ENCODE measurements around the gene KLF12.

Gene KLF12

DNA sequence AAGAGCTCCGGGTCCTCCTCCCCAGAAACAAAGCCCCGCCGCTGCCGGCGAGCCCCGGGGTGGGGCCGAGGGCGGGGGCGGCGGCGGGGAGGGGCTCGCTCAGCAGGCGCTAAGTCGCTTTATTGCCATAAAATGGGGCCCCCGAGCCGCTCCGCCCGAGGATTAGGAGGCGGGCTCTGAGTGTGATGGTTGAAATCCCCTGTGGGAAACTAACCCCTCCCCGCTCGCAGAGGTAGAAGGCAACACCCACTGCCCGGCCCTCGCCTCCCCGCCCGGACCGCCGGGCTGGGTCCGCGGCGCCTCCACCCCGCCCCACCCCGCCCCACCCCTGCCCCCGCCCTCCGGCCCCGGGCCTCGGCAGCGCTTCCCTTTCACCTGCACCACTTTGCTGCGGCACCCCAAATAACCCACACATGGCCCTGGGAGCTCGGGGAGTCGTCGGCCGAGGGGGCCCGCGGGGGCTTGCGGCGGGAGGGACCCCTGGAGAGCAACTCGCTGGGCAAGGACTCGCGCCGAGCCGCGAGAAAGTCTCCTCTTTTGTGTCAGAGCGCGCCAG lies at the start of gene KLF12:
TSS of gene KLF12 (minus strand) at position 184 of the 556 bp plus-strand sequence.
- DNase-seq = peak; percentile 90

DNA sequence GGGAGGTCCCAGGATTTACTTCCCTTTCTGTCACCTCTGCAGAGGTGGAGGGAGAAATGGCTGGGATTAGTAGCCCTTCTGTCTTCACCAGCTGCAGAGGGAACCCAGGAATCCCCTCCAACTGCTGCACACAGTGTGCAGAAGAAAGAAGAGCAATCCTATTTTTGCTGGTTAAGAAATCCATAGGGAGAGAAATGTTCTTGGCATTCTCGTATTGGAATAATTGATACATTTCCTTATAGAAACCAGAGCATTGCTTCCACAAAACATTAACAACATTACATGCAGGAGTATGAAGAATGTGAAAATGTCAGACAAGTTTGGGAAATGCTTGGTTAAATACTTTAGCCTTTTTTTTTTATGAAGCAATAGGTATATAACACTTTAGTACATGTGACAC lies 48.3 kb upstream of the KLF12 start:
- DNase-seq = no peak

DNA sequence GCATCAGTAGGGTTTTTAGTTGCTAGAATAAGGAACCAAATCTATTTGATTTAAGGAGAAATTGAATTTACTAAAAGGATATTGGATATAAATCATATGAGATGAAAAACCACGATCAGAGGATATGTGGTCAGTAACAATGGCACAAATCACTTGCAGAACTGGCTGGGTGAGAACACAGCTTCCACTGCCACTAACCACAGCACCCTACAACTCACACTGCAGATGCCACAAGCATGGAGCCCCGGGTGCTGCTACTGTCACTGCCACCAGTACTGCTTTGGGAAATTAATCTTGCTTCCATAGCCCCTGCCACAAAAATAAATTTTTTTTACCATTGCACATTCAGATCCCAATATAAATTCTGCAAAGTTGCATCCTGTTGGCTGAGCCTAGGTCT lies 40.6 kb upstream of the KLF12 start:
- DNase-seq = no peak

DNA sequence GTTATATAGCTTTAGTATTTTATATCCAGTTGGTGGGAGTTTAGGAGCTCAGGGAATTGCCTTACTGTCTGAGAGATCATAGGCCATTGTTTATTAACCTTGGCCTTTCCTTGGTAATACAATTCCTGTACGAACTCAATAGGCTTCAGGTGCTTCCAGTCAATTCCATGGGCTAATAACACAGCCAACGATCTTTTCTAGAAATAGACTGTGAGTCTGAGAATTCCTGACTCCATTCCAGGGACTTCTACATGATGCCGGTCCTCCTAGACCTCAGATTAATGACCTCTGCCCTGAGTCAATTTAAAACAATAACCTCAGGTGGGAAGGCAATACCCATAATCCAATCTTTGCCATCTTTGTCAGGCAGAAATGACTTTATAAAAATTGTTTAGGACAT lies 39.6 kb upstream of the KLF12 start:
- no peak for DNase-seq

DNA sequence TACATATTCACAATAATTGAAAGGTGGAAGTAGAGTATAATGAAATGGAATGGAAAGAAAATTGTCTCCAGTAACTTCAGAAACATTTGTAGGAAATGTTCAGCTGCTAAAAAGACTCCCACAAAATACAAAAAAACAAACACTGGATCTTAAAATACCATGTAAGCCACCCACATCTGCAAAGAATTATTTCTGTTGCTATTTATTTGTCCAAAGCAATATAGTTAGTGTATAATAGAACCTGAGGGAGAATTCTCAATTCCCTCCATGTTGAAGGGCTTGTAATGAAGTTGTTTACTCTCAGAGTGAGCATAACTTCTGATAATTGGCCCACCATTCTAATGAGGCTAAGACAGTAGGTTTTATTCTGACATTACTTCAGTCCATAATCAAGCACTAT lies 37.4 kb upstream of the KLF12 start:
- DNase-seq = no peak

DNA sequence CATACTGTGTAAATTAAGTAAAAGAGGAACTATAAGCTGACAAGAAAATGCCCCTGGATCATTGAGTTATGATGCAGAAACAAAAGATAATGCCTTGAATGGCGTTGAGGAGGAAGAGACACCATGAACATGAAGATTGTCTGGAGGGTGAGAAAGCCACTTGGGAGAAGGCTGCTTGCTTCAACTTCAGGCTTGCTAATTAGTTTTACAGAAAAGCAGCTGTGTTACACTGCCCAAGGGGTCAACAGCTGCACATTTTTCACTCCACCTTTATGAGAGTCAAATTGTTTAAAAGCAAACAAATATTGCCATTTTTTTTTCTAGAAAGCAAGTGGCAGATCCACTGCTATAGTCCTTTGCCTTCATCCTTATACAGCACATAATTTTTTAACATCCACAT lies 35.5 kb upstream of the KLF12 start:
- no peak for DNase-seq

DNA sequence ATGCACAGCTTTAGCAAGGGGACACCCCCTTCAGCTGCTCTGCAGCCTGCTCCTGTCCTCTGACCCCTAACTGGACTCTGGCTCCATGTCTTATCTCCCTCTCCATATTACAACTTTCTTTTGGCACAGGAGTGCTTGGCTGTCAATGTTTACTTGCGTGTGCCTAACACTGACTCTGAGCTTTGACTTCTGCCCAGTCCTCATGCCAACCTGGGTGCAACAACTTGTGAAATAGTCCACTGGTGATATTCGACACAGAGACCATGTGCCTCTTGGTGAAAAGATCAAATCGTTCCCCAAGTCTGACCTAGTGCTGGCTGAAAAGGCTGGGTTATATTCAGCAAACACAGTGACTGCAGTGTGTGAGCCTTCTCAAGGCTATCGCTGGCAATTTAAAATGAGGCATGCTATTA lies 34.1 kb upstream of the KLF12 start:
- no peak for DNase-seq

DNA sequence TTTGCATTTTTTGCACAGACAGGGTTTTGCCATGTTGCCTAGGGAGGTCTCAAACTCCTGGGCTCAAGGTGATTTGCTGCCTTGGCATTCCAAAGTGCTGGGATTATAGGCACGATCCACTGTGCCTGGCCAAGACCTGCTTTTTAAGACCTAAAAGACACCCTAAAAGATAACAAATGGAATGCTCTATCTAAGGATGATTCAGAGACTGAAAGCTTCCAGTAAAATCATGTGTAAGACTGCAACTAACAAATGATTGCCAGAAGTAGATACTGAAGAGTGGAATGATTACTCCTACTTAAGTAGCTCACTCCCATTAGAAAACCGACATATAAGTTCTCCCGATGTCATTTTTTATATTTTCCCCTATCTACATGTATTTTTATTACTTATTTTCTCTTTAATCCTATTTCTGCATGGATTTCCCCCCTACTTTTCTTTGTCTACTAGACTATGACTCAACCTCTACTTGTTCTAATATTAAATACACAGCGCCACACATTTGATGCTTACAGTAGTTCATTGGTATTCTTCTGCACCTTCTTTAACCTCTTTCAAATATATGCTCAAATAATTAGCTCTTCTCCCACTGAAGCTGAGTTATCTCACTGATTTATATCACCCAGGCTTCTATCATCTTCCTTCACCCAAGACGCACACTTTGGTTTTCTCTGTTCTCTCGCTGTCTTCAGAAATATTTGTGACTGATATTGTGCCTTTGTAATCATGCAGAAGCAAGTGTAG lies 32.2 kb upstream of the KLF12 start:
- no peak for DNase-seq

DNA sequence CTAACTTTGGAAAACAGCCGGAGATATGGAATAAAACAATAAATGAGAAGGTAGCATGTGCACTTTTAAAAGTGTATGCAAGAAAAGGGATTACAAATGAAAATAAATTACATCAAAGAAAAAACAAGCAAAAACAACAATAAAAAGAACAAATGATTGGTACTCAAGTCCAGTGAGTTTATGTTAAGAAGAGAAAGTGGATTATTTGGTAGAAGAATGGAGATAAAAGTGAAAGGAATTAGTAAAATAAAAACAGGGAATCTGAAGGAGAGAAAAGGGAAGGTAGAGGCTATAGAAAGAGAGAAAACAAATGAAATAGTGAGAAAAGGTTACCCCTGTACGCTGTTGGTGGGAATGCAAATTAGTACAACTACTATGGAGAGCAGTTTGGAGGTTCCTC lies 28.6 kb upstream of the KLF12 start:
- DNase-seq = no peak

DNA sequence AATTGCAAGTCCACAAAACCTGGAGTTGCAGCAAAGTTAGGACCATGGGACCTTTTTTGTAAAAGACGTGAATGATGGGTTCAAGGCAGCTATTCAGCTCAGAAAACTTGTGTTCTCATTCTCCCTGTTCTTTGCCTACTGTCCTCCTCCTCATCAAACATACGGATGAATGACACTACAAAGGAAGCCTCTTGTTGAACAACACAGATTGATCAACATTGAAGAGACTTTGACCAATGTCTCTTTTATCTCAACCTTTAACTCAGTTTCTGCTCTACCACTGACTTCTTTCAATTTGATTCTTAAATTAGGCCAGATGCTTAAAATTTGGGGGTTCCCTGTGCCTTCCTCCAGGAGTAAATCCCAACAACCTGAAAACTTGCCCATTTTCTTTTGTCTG lies 27.9 kb upstream of the KLF12 start:
- no peak for DNase-seq

DNA sequence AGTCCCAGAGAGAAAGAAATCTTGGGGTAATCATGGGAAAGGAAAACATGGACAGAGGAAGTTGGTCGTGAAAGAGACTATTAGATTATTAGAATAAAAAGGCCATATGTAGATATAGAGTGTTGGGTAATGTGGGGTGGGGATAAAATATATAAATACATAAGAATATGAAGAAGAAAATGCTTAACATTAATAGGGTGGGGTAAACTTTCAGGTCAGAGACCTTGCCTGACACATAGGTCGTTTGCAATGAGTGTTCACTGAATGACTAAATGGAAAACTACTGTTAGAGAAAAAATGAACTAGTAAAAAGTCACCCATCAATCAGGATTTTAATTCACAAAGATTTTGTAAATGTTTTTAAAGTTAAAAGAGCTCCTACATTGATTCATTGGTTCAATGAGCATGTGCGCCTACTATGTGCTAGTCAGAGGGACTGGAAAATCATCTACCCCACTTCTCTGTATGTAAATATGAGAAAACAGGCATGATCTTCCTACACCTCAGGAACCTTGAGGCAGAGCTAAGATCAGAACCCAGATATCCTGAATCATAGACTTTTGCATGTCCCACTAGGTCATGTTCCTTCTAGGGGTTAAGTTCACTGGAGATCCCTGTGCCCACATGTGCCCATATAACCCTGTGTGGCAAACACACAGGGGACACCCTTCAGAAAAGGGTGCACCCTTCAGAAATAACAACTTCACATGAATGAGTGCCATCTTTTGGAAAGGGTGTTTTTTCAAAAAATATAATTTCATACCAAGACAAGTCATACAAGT lies 24.6 kb upstream of the KLF12 start:
- no peak for DNase-seq

DNA sequence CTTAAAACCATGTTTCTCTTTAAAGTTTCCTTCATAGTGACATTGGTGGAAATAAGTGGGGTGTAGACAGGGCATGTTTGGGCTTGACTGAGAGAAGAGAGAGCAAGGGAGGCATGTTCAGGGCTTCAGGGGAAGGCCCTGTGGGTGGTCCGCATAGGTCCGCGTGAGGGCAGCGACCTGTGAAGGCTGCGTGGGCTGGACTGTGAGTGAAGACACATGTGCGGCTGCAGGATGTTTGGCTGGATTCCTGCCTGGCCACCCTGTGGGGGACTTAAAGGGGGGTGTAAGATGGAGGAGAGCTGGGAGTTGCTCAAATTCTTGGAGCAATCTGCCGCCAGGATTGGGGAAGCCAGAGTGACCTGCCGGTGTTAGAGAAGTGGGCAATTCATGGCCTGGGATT lies 23.8 kb upstream of the KLF12 start:
- DNase-seq = no peak

DNA sequence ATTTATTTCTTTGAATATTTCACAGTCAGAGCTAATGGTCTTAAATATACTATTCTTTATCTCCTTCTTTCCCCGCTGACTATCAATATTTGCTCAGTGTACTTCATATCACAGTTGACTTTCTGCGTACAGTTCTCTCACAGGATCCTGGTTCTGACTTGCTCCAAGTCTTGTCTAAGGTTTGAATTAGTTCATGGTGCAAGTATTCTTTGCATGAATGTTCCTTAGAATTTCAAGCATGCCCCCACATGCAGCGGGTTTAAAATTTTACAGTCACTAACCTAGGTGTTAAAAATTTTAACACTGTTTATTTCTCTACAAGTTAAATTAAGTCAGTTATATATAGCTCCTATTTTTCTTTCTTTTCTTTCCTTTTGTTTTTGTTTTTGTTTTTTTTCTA lies 20.8 kb upstream of the KLF12 start:
- no peak for DNase-seq

DNA sequence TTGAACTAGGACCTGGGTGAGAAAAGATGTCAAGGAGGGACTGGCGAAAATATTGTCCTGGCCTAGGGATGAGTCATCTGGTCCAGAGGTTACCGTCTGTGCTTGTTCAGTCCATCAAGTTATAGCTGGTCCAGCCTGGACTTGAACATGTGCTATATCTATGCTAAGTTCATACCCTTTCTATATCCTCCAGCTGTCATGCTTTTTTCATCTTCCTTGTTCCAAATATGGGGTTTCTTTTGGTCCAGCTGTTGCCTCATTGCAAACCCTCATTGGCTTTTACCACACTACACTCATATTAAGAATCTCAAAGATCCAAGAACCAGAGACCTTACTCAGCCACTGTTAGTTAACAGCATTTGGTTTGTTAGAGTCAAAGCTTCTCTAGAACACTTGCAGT lies 19.1 kb upstream of the KLF12 start:
- no peak for DNase-seq

DNA sequence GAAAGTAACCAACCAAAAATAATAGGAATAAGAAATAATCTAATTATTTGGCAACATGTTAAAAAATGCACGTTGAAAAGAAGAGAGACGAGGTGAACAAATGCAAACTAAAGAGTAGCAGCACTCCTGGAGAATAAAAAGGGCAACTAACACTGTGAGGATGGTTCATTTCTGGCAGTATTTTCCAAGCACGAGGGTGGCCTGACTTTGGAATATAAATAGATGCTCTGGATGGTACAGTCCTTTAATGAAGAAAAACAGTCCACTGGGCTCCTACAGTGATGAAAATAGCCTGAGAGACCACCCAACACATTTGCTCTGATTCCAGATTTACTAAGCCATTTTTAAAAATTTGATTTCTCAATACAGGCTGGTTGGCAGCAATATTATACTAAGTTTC lies 17.7 kb upstream of the KLF12 start:
- no peak for DNase-seq

DNA sequence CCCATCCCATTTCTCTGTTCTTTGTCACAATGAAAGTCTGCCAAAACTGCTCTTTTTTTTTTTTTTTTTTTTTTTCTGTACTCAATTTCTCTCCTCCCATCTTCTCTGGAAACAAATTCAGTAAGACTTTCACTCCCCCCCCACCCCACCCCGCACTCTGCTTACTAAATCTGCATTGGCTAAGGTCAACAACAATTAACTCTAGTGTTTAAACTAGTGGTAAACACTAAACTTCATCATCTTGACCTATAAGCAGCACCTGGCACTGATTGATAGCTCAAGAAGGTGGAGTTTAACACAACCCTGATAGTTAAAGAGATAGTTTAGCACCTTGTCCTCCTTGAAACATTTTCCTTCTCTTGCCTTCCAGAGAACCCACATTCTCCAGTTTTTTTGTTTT lies 14.1 kb upstream of the KLF12 start:
- no peak for DNase-seq

DNA sequence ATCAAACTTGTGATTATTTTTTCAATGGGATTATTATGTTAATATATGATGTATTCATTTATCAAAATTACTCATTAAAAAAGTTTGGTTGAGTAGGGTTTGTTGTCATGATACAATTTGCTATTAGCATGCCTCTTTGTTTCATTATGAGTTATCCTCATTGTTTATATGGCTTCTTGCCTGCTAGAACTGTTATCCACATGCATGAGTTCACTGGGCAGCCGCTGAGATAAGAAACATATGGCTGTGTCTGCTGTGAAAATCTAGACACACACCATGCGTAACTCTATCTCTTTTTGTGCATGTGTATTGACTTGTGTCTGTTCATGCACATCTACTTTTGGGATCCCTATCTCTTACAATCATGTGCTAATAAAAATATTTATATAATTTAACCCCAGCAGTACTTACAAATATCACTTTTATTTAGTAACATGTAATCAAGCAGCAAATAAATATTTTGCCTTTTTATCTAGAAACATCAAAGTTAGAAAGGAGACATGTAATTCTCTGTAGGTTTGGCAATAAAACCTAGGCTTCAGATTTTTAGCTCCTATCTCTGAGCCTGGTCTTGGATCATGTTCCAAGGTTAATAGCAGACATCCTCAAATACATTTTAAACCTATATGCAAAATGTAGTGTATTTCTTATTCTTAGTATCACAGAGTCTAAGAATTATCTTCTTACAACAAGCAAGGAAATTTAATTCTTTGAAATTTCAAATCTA lies 11.2 kb upstream of the KLF12 start:
- DNase-seq = no peak

DNA sequence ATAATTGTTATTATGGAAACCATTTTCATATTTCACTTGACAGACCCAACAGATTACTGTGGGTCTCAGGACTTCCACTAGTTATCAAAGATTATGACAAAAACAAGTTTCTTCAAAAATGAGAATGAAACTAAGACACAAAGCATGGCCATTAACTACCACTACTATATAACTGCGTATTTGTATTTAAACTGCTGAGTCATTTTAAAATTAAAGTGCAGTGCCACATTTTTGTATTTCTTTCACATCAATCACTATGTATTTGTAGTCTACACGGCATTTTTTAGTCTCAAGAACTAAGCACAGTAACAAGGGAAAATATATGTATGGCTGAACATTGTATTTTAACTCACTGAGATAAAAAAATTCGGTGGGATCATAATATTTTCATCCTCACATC lies 10.1 kb upstream of the KLF12 start:
- no peak for DNase-seq

DNA sequence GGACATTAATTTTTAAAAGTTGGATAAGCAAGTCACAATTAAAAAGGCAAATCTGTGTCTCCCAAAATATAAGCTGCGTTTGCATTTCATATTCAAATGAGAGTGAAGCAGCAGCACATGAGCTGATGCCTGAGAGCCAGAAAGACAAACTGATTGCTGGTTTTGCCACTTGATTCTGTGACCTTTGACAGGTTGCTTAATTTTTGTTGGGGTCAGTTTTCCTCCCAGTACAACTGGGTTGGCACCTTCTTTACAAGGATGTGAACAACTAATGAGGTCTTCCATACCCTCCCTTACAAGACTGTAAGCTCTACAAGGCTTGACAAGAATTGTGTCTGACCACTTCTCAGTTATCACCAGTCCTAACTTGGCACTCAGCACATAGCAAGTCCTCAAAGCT lies 8.1 kb upstream of the KLF12 start:
- DNase-seq = no peak

DNA sequence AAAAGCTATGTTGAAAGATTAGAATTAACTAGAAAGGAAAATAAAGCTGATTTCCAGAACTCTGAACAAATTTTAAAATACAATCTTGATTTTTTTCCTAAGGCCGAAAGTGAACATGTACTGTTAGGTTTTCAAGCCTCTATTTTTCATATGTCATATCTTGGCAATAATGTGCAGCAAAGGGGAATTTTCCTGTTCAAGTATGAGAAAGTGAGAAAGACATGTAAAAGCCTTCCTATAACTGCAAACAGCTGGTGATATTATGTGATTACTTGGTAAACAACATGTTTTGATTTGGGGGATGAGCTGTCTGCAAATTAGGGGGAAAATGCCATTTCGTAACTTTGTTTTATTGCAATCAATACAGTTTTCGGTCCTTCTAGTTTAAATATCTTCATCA lies 4.0 kb upstream of the KLF12 start:
- DNase-seq = no peak

DNA sequence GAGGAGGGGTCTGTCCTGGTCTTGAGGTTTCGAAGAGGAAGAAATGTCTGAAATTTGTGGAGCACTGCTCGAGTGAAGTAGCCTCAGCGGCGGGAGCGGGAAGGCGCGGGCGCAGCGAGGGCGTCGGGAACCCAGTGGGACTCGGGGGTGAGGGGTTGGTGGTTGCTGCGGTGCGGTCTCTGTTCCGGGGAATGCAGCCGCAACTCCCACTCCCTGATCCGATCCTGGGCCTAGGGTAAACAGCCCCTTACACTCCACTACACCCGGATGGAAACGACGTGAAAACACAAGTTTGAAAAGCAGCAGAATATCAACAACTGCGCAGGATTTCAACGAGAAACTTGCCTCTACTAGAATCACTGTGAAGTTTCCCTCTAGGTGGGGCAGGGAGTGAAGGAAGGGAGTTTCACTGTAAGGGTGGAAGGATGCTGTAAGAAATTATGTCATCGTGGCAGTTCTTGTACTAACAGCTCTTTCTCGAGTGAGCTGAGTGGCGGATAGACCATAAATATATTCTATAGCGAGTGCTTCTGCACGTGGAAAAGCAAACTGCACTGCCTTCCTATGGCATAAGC lies 2.0 kb upstream of the KLF12 start:
- no peak for DNase-seq

DNA sequence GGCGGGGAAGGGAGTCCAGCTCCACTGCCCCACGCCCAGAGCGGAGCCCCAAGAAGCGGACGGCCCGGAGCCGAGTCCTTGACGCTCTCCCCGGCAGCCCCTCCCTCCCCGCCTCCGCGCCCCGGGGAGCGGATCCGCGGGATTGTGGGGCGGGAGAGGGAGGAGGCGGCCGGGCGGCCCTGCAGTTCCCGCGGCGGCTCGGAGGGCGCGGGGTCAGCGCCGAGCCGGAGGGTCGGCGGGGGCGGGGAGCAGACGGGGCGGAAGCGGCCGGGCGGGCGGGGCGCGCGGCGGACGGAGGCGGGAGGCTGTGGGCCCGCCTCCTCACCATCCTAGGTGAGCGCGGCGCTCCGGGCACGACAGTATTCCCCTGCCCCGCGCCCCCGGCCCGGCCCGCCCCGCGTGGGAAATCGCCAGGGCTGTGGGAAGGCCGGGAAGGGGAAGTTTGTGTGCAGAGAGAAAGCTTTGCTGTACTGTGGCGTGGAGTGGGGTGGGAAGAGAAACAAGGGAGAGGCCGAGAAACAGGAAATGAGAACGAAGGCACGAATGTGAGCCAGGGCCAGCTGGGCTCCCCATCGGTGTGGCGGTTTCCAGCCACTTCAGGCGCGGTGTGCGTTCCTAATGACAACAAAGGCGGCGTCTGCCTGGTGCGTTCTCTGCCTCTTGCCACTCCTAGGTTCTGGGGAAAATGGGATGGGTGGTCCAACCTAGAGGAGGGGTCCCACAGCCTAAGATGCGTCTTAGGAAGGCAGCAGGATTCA lies 1.3 kb upstream of the KLF12 start:
- peak; percentile 77 for DNase-seq

All from DMS153 (cell line).